Suprapubic skin (tissue), 4 donors: ENCODE results near the gene OSBPL2. TPM values are rescaled to one million over a fixed set of nuclear protein-coding genes. Genes with fewer than 3 reads are reported as not detected.

ENCODE experiments used
- DNase-seq, 2 donors: peaks; one replicate each; pipeline ENCODE4 v3.0.0-alpha.2; 2019; ENCODE audit warnings: low spot score in 2 of 2
- H3K27ac ChIP-seq: fragments of 200-600 bp; sonication (generic); one replicate; pipeline ENCODE4 v1.5.1; 2019
- H3K27me3 ChIP-seq: fragments of 200-600 bp; sonication (generic); one replicate; pipeline ENCODE4 v1.5.1; 2019
- H3K36me3 ChIP-seq: fragments of 200-600 bp; sonication (generic); one replicate; pipeline ENCODE4 v1.5.1; 2019
- H3K4me1 ChIP-seq: fragments of 200-600 bp; sonication (generic); one replicate; pipeline ENCODE4 v1.5.1; 2019
- H3K4me3 ChIP-seq: fragments of 200-600 bp; sonication (generic); one replicate; pipeline ENCODE4 v1.5.1; 2019; ENCODE audit warnings: mild to moderate bottlenecking
- H3K9me3 ChIP-seq: fragments of 200-600 bp; sonication (generic); one replicate; pipeline ENCODE4 v1.5.1; 2019
- CTCF ChIP-seq, 2 donors: fragments of 200-600 bp in 1 of 2; fragments of 450-650 bp in 1 of 2; sonication (generic) in 1 of 2; IDR thresholded peaks; one replicate each; pipeline ENCODE4 v1.5.1; 2016 to 2019; ENCODE audit warnings: antibody characterized with exemption in 2 of 2, mild to moderate bottlenecking in 1 of 2, moderate library complexity in 1 of 2
- EP300 ChIP-seq: sonication (generic); formaldehyde crosslinking; IDR thresholded peaks from one replicate; pipeline ENCODE4 v1.6.1; 2017; ENCODE audit warnings: antibody characterized with exemption
- POLR2A ChIP-seq, 2 donors: fragments of 450-650 bp; IDR thresholded peaks; one replicate each; pipeline ENCODE4 v1.6.1; 2017; ENCODE audit warnings: antibody characterized with exemption in 2 of 2, mild to moderate bottlenecking in 2 of 2, moderate library complexity in 2 of 2
- POLR2AphosphoS5 ChIP-seq, 3 donors: sonication (generic); formaldehyde crosslinking; IDR thresholded peaks; one replicate each; pipeline ENCODE4 v1.6.1; 2017; ENCODE audit warnings: antibody characterized with exemption in 3 of 3
- WGBS: methylation state at CpG from one replicate; pipeline ENCODE4 v1.1.5; 2018; 5-methylcytosine and 5-hydroxymethylcytosine counted together
- total RNA-seq, 4 donors: library from RNA; depleted of rRNA; stranded (reverse); fragments of >200 nt; gene quantifications; one replicate each; pipeline ENCODE4 v1.1.0, GENCODE V29; 2016

The OSBPL2 gene
- total RNA-seq, 4 donors from 2014 or later, result 78.1 to 132 (median 84.0) TPM

GRCh38 chr20:62297449-62298227 lies 59.3 kb downstream of the OSBPL2 start:
- TF ChIP-seq POLR2A (IDR thresholded peaks at IDR 0.05) (no peak), CTCF (IDR thresholded peaks at IDR 0.05) (no peak), EP300 (no peak)
- DNase-seq, result no peak
- Histone ChIP-seq H3K4me3 (no peak overlapping the region), H3K9me3 (no peaks in the 10 kb centered on the region), H3K27me3 (no peaks in the 10 kb centered on the region), H3K36me3 (peaks cover 50% of the 10 kb centered on the region), H3K27ac (peak overlapping the region; percentile 4), H3K4me1 (peaks cover 5% of the 10 kb centered on the region)
- WGBS, result 76% methylated on average over 20 of the region's 29 CpGs

DNA sequence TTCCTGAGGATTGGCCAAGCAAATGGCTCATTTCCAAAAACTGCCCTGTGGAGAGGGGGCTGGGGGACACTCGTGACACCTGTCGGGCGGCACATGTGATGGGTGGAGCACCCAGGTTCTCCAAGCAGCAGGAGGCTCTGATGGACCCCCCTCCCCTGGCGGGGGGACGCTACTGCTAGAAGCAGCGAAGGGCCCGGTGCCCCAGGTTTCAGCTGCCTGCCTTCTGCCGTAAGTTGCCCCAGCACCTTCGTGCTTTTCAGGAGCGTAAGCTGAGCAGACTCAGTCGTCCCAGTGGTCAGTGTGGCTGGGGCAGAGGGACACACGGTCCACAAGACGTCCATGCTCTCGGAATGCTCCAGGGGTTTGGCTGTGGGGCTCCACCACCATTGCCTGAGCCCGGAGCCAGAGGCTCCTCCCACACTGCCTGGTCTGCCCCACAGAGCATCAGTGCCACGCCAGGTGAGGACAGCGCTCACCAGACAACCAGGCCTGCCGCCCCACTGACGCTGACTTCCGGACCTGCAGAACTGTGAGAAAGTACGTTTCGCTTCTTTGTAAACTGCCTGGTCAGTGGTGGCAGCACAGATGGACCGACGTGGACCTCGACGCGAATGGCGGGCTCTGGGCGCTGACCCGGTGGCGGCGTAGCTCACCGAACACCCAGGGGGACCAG lies 60.4 kb downstream of the OSBPL2 start:
- H3K27me3 ChIP-seq, result no peaks in the 10 kb centered on the region
- H3K4me3 ChIP-seq, result no peak overlapping the region
- H3K36me3 ChIP-seq, result peaks cover 41% of the 10 kb centered on the region
- no peak for DNase-seq
- H3K4me1 ChIP-seq, result peaks cover 7% of the 10 kb centered on the region
- H3K27ac ChIP-seq, result no peak overlapping the region
- WGBS, result 89% methylated on average over 13 of the region's 33 CpGs
- no peaks in the 10 kb centered on the region for H3K9me3 ChIP-seq
- TF ChIP-seq EP300 (no peak), POLR2A (IDR thresholded peaks at IDR 0.05) (no peak), POLR2AphosphoS5 (IDR thresholded peaks at IDR 0.05) (no peak), CTCF (IDR thresholded peaks at IDR 0.05) (no peak)

- WGBS, result 81% methylated on average over 12 of the region's 12 CpGs
- Histone ChIP-seq H3K4me3 (no peak overlapping the region), H3K27ac (no peak overlapping the region), H3K27me3 (no peaks in the 10 kb centered on the region), H3K36me3 (peaks cover 31% of the 10 kb centered on the region), H3K4me1 (peaks cover 17% of the 10 kb centered on the region), H3K9me3 (no peaks in the 10 kb centered on the region)
- no peak for DNase-seq
- TF ChIP-seq POLR2A (IDR thresholded peaks at IDR 0.05) (no peak), EP300 (no peak), CTCF (IDR thresholded peaks at IDR 0.05) (no peak), POLR2AphosphoS5 (IDR thresholded peaks at IDR 0.05) (no peak)
Measured at GRCh38 chr20:62299666-62300236, 61.4 kb downstream of the OSBPL2 start.

DNA sequence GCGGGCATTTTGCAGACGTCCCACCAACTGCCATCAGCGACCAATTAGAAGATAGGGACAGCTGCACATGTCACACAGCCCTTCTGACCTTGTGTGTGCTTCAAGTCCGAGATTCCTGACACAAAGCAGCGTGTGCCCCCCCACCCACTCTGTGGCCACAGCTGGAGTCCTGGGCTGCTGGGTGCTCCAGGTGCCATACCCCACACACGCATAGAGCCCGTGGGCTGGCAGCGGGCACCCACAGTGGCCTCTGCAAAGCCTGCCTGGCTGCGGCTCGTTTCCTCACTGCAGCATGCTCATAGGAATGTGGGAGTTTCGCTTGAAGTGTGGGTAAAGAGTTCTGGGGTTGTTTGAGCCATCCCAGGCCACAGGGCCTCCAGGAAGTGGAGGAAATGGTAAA lies 62.0 kb downstream of the OSBPL2 start:
- no peak overlapping the region for H3K27ac ChIP-seq
- 77% methylated on average over 9 of the region's 11 CpGs for WGBS
- DNase-seq, result no peak
- peaks cover 25% of the 10 kb centered on the region for H3K36me3 ChIP-seq
- H3K4me1 ChIP-seq, result peaks cover 23% of the 10 kb centered on the region
- no peaks in the 10 kb centered on the region for H3K9me3 ChIP-seq
- no peak overlapping the region for H3K4me3 ChIP-seq
- TF ChIP-seq CTCF (IDR thresholded peaks at IDR 0.05) (no peak), EP300 (no peak), POLR2AphosphoS5 (IDR thresholded peaks at IDR 0.05) (no peak)
- H3K27me3 ChIP-seq, result no peaks in the 10 kb centered on the region

- TF ChIP-seq POLR2A (IDR thresholded peaks at IDR 0.05), result no peak
- no peak for TF ChIP-seq CTCF (IDR thresholded peaks at IDR 0.05)
- no peak for TF ChIP-seq EP300
- no peak for TF ChIP-seq POLR2AphosphoS5 (IDR thresholded peaks at IDR 0.05)
- Histone ChIP-seq H3K4me1 (peaks cover 31% of the 10 kb centered on the region), H3K36me3 (peaks cover 17% of the 10 kb centered on the region), H3K4me3 (no peak overlapping the region), H3K9me3 (no peaks in the 10 kb centered on the region), H3K27ac (peak overlapping the region; percentile 98), H3K27me3 (no peaks in the 10 kb centered on the region)
- DNase-seq, result no peak
- 78% methylated on average over 11 of the region's 11 CpGs for WGBS
Measured at GRCh38 chr20:62301111-62301668, 62.9 kb downstream of the OSBPL2 start.
